HUES6 (cell line): ENCODE results near the gene MAP4K3.
A peak's percentile ranks its signal among the peaks of the same experiment; 100 is the strongest.
"Not testable (repeated sequence)": the region's sequence is repeated elsewhere in the genome, so short reads cannot be mapped to it uniquely, and the experiment has no call there.

ENCODE experiments used
- H3K27ac ChIP-seq: 2 replicates; pipeline ENCODE4 v1.7.0; 2013; ENCODE audit warnings: low read depth, mild to moderate bottlenecking, low read length, inconsistent platforms
- H3K27me3 ChIP-seq: 2 replicates; pipeline ENCODE4 v1.6.1; 2013; ENCODE audit warnings: low read length; ENCODE audit not compliant: control insufficient read depth, insufficient read depth
- H3K36me3 ChIP-seq: 2 replicates; pipeline ENCODE4 v1.6.1; 2013; ENCODE audit warnings: low read length; ENCODE audit not compliant: control insufficient read depth, insufficient read depth
- H3K4me1 ChIP-seq: 2 replicates; pipeline ENCODE4 v1.6.1; 2013; ENCODE audit warnings: low read length; ENCODE audit not compliant: control insufficient read depth, insufficient read depth
- H3K4me3 ChIP-seq: 2 replicates; pipeline ENCODE4 v1.5.1; 2013; ENCODE audit warnings: low read depth, low read length
- H3K9ac ChIP-seq: one replicate; pipeline ENCODE4 v1.6.1; 2013; ENCODE audit warnings: mild to moderate bottlenecking, low read length
- H3K9me3 ChIP-seq: 2 replicates; pipeline ENCODE4 v1.6.1; 2013; ENCODE audit warnings: low read depth, low read length; ENCODE audit not compliant: control insufficient read depth, insufficient read depth

The MAP4K3 gene

GRCh38 chr2:39264733-39265132 is 172.4 kb downstream of the MAP4K3 start:
- Histone ChIP-seq H3K27ac (no peak overlapping the region), H3K4me3 (no peak overlapping the region), H3K36me3 (peaks cover 23% of the 10 kb centered on the region), H3K27me3 (no peaks in the 10 kb centered on the region), H3K4me1 (no peaks in the 10 kb centered on the region; the same call in 1 of the 2 replicates), H3K9ac (no peak overlapping the region), H3K9me3 (no peaks in the 10 kb centered on the region)

- H3K27ac ChIP-seq, result no peak overlapping the region
- no peak overlapping the region for H3K9ac ChIP-seq
- no peaks in the 10 kb centered on the region for H3K4me1 ChIP-seq
- H3K27me3 ChIP-seq, result no peaks in the 10 kb centered on the region
- H3K36me3 ChIP-seq, result peaks cover 48% of the 10 kb centered on the region
- H3K4me3 ChIP-seq, result no peak overlapping the region
- H3K9me3 ChIP-seq, result no peaks in the 10 kb centered on the region
These were observed 177.0 kb downstream of the MAP4K3 start for GRCh38 chr2:39260087-39260486.

DNA sequence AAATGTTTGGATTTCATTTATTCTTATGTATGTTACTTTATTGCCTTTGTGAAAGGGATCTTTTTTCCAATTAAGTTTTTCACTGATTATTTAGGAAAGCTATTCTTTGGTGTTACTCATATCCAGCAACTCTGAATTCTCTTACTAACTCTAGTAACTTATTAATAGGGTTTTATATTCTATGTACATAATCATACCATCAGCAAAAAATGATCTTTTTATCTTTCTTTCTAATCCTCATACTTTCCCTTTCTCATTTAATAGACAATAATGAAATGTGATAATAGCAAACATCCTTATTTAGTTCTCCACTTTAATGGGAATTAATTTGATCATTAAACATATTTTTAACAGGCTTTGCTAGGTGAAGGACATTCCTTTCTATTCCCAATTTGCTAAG is 181.0 kb downstream of the MAP4K3 start:
- peaks cover 4% of the 10 kb centered on the region; the same call in 1 of the 2 replicates for H3K9me3 ChIP-seq
- no peaks in the 10 kb centered on the region for H3K27me3 ChIP-seq
- peaks cover 3% of the 10 kb centered on the region; the same call in 1 of the 2 replicates for H3K4me1 ChIP-seq
- H3K4me3 ChIP-seq, result no peak overlapping the region
- peaks cover 69% of the 10 kb centered on the region for H3K36me3 ChIP-seq
- no peak overlapping the region for H3K9ac ChIP-seq
- no peak overlapping the region for H3K27ac ChIP-seq

DNA sequence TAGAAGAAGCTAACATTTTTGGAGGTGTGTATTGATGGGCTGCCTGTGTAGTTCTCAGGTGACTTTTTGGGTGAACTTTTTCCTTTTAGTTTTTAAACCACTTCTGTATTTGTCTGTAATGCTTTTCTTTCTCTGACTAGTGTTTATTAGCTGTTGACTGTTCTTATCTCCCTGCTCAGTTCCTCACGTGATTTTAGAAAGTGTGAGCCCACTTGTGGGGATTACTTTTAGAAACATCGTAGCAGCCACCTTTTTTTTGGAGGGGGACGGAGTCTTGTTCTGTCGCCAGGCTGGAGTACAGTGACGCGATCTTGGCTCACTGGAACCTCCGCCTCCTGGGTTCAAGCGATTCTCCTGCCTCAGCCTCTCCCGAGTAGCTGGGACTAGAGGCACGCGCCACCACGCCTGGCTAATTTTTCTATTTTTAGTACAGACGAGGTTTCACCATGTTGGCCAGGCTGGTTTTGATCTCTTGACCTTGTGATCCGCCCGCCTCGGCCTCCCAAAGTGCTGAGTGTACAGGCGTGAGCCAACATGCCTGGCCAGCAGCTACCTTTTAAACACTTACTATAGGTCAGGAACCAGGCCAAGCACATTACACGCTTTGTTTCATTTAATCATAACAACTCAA is 184.1 kb downstream of the MAP4K3 start:
- Histone ChIP-seq H3K9ac (no peak overlapping the region), H3K9me3 (peaks cover 6% of the 10 kb centered on the region; the same call in 1 of the 2 replicates), H3K36me3 (peaks cover 69% of the 10 kb centered on the region), H3K4me3 (no peak overlapping the region), H3K27ac (no peak overlapping the region), H3K4me1 (peaks cover 3% of the 10 kb centered on the region; the same call in 1 of the 2 replicates), H3K27me3 (no peaks in the 10 kb centered on the region)

- H3K9ac ChIP-seq, result no peak overlapping the region
- H3K4me1 ChIP-seq, result peaks cover 3% of the 10 kb centered on the region; the same call in 1 of the 2 replicates
- H3K27ac ChIP-seq, result no peak overlapping the region
- peaks cover 13% of the 10 kb centered on the region; the same call in 1 of the 2 replicates for H3K9me3 ChIP-seq
- peaks cover 38% of the 10 kb centered on the region for H3K36me3 ChIP-seq
- no peaks in the 10 kb centered on the region for H3K27me3 ChIP-seq
- H3K4me3 ChIP-seq, result no peak overlapping the region
These were observed 189.5 kb downstream of the MAP4K3 start for GRCh38 chr2:39247512-39248043.

DNA sequence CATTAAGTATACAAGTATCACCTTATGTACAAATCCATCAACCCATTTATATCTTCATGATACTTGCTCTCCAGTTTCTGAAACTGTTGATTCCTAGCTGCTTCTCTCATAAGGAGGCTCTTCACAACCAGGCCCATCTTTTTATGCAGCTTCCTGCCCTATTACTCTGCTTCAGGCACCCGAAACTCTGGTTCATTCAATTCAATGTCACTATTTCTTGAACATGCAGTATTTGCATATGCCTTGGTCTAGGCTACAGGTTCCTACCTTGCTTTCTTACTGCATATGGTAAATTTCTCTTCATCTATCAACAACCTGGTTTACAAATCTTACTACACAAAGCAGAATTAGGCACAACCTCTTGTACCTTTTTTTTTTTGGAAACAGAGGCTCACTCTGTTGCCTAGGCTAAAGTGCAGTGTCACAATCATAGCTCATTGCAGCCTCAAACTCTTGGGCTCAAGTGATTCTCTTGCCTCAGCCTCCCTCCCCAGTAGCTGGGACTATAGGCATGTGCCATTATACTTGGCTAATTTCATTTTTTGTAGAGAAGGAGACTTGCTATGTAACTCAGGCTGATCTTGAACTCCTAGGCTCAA is 190.6 kb downstream of the MAP4K3 start:
- Histone ChIP-seq H3K9me3 (peaks cover 13% of the 10 kb centered on the region; the same call in 1 of the 2 replicates), H3K36me3 (peaks cover 27% of the 10 kb centered on the region), H3K4me1 (peaks cover 9% of the 10 kb centered on the region), H3K4me3 (no peak overlapping the region), H3K27ac (no peak overlapping the region), H3K9ac (no peak overlapping the region), H3K27me3 (no peaks in the 10 kb centered on the region)

- not testable (repeated sequence) for H3K27me3 ChIP-seq, H3K27ac ChIP-seq, H3K4me3 ChIP-seq, H3K9ac ChIP-seq, H3K9me3 ChIP-seq, H3K4me1 ChIP-seq
- H3K36me3 ChIP-seq, result peaks cover 15% of the 10 kb centered on the region; the same call in 1 of the 2 replicates
These were observed 192.0 kb downstream of the MAP4K3 start for GRCh38 chr2:39244963-39245625.

DNA sequence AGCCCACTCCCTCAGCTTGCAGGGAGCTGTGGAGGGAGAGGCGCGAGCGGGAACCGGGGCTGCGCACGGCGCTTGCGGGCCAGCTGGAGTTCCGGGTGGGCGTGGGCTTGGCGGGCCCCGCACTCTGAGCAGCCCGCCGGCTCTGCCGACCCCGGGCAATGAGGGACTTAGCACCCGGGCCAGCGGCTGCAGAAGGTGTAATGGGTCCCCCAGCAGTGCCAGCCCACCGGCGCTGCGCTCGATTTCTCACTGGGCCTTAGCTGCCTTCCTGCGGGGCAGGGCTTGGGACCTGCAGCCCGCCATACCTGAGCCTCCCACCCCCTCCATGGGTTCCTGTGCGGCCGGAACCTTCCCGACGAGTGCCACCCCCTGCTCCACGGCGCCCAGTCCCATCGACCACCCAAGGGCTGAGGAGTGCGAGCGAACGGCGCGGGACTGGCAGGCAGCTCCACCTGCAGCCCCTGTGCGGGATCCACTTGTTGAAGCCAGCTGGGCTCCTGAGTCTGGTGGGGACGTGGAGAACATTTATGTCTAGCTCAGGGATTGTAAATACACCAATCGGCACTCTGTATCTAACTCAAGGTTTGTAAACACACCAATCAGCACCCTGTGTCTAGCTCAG is 192.7 kb downstream of the MAP4K3 start:
- not testable (repeated sequence) for H3K27ac ChIP-seq, H3K9me3 ChIP-seq, H3K36me3 ChIP-seq, H3K9ac ChIP-seq, H3K4me3 ChIP-seq, H3K4me1 ChIP-seq, H3K27me3 ChIP-seq

GRCh38 chr2:39243469-39244123 is 193.5 kb downstream of the MAP4K3 start, which contains the start of gene CDKL4:
TSS of gene CDKL4 (minus strand) at chr2:39243970.
- H3K4me3 ChIP-seq, result peak within 1 kb of the TSS; percentile 9; the same call in 1 of the 2 replicates
- H3K9ac ChIP-seq, result no peak within 1 kb of the TSS
- peaks cover 6% of the 10 kb centered on the region; the same call in 1 of the 2 replicates for H3K9me3 ChIP-seq
- H3K4me1 ChIP-seq, result peaks cover 10% of the 10 kb centered on the region; the same call in 1 of the 2 replicates
- 0 out of 2 replicates have a peak, but pooled peaks cover 4% of the 10 kb centered on the region for H3K36me3 ChIP-seq
- no peaks in the 10 kb centered on the region for H3K27me3 ChIP-seq
- H3K27ac ChIP-seq, result no peak within 1 kb of the TSS

DNA sequence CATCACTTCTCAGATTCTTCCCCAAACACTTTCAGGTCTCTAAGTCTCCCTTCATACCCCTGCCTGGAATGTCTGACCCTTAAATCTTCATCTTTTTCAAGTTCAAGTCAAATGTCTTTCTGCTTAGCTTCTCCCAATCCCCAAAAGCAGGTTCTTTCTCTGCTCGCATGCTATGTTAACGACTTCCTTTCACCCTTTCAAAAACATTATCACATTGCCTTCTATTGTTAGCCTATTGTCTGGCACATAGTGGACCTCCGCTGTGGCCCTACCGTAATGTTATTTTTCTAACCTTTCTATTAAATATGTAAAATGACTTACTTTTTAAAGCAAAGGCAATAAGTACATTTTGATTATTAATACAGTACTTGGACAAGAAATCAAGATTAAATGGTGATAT is 195.5 kb downstream of the MAP4K3 start:
- H3K27ac ChIP-seq, result no peak overlapping the region
- H3K4me1 ChIP-seq, result peaks cover 10% of the 10 kb centered on the region; the same call in 1 of the 2 replicates
- no peak overlapping the region for H3K9ac ChIP-seq
- H3K4me3 ChIP-seq, result no peak overlapping the region
- peaks cover 6% of the 10 kb centered on the region; the same call in 1 of the 2 replicates for H3K9me3 ChIP-seq
- H3K36me3 ChIP-seq, result no peaks in the 10 kb centered on the region
- no peaks in the 10 kb centered on the region for H3K27me3 ChIP-seq
